ENCODE results near the gene KCTD10. TPM values are rescaled to one million over a fixed set of nuclear protein-coding genes. Genes with fewer than 3 reads are reported as not detected.
"Not testable (repeated sequence)": the region's sequence is repeated elsewhere in the genome, so short reads cannot be mapped to it uniquely, and the experiment has no call there.

Gene KCTD10
- total RNA-seq, 1 donor from 2014 or later, result 67.7 TPM

DNA sequence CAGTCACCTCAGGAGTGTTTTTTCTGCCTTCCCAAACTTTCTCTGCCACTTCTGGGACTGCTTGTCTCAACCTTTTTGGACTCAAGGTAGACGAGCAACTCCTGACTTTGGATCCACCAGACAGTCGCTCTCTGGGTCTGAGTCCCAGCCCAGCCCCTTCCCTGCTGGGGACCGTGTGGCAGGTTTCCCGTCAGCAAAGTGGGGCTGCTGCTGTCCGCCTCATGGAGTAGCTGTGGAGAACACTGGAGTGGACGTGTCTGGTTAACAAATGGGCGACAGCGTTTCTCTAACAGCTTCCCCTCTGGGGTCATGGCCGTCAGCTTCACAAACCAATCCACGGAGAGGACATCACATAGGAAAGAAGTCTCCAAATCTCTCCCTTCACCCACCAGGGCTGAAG, 54.8 kb downstream of the KCTD10 start:
- no peak for DNase-seq (ENCODE audit: low spot score)

DNA sequence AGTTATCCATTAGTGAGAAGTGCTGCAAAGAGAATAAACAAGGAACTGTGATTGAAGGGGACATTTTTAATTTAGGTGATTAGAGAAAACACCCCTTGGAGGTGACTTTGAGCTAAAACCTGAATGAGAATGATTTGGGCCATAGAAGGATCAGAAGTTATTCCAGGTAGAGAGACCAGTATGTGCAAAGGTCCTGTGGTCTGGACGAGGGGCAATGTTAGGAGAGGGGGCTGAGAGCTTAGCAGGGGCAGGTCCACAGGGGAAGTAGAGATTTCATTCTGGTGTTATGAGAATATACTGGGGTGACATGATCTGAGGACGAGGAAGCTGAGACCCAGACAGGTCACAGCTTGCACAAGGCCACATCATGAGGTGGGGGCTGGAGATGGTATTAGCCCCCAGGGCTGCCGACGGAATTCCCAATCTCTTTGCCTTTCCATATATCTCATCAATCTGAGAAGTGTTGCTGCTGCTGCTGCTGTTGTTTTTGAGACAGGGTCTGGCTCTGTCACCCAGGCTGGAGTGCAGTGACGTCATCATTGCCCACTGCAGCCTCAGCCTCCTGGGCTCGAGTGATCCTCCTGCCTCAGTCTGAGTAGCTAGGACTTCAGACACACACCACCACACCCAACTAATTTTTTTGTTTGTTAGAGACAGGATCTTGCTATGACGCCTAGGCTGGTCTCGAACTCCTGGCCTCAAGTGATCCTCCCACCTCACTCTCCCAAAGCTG, 55.6 kb downstream of the KCTD10 start:
- DNase-seq (ENCODE audit: low spot score), result no peak

- DNase-seq (ENCODE audit: low spot score), result no peak
Measured at GRCh38 chr12:109418848-109419480, 58.1 kb downstream of the KCTD10 start.

- not testable (repeated sequence) for DNase-seq (ENCODE audit: low spot score)
Measured at GRCh38 chr12:109406147-109406546, 71.0 kb downstream of the KCTD10 start.

DNA sequence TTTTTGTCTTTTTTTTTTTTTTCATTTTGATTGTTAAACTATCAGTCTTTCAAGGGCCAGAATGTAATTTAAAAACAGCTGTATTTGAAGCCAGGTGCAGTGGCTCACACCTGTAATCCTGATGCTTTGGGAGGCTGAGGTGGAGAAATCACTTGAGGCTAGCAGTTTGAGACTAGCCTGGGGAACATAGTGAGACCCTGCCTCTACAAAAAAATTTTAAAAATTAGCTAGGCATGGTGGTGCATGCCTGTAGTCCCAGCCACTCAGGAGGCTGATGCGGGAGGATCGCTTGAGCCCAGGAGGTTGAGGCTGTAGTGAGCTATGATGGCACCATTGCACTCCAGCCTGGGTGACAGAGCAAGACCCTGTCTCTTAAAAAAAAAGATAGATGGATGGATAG, 72.3 kb downstream of the KCTD10 start:
- DNase-seq (ENCODE audit: low spot score), result not testable (repeated sequence)

Other genes with a start within 250 kb of the KCTD10 start
- 1.9 TPM for gene FOXN4, start 168.0 kb downstream of the KCTD10 start, total RNA-seq (ENCODE audit: insufficient read depth, low replicate concordance)
- gene MYO1H, start 129.4 kb downstream of the KCTD10 start, total RNA-seq (ENCODE audit: insufficient read depth, low replicate concordance), result 9.6 TPM
- gene UBE3B, start 334 bp upstream of the KCTD10 start, total RNA-seq (ENCODE audit: insufficient read depth, low replicate concordance), result 25.5 TPM
- 11.1 TPM for gene MMAB, start 96.2 kb upstream of the KCTD10 start, total RNA-seq (ENCODE audit: insufficient read depth, low replicate concordance)
- gene MVK, start 96.5 kb upstream of the KCTD10 start, total RNA-seq (ENCODE audit: insufficient read depth, low replicate concordance), result 10.1 TPM
- 4.1 TPM for gene FAM222A, start 236.5 kb upstream of the KCTD10 start, total RNA-seq (ENCODE audit: insufficient read depth, low replicate concordance)